ENCODE measurements around the gene UBR2. TPM values are rescaled to one million over a fixed set of nuclear protein-coding genes. Genes with fewer than 3 reads are reported as not detected.
"Not testable (repeated sequence)": the region's sequence is repeated elsewhere in the genome, so short reads cannot be mapped to it uniquely, and the experiment has no call there.

Gene UBR2
- total RNA-seq, 5 donors from 2014 or later (not counting 1 experiment from before 2014, with no cell fraction given) = 41.1 to 47.6 (median 44.8) TPM

DNA sequence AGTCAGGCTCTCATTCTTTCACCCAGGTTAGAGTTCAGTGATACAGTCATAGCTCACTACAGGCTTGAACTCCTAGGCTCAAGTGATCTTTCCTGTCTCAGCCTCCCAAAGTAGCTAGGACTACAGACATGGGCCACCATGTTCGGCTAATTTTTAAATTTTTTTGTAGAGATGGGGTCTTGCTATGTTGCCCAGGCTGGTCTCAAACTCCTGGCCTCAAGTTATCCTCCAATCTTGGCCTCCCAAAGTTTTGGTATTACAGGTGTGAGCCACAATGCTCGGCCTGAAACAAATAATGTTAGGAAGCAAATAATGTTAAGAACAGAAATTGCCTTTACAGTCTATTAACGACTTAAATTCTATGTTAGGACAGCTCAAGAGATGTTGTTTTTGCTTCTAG is 1.8 kb upstream of the UBR2 start:
- POLR2A ChIA-PET = no interaction called here
- CTCF ChIA-PET = interaction anchor here in 1 of 2 donors (3.6 kb wide), 1 partner anchor 14 kb away, joined by 21 read pairs; no protein-coding TSS in a partner anchor
- ATAC-seq (replicated peaks in 1 of 4) (no peak), DNase-seq (no peak)
- WGBS (ENCODE audit: insufficient coverage) = no CpG with 5 or more reads among the region's 3 CpGs
- H3K27ac Mint-ChIP-seq = no peak overlapping the region
- no peak overlapping the region for H3K4me3 Mint-ChIP-seq
- H3K36me3 ChIP-seq (ENCODE audit: control insufficient read depth in 2 of 2, extremely low read depth in 1 of 2, insufficient read depth in 1 of 2, low read length in 1 of 2) = no peaks in the 10 kb centered on the region
- H3K36me3 Mint-ChIP-seq = peaks cover 4% of the 10 kb centered on the region
- H3K4me1 ChIP-seq (ENCODE audit: control insufficient read depth in 1 of 2, extremely low read depth in 1 of 2, insufficient read depth in 2 of 2, low read length in 2 of 2) = peaks cover 15 to 16% of the 10 kb centered on the region in 2 experiments
- H3K9me3 ChIP-seq = no peaks in the 10 kb centered on the region
- H3K27ac ChIP-seq (ENCODE audit: low read length) = no peak overlapping the region
- peaks cover 0 to 3% of the 10 kb centered on the region in 2 donors for H3K27me3 Mint-ChIP-seq
- H3K4me1 Mint-ChIP-seq = peaks cover 22 to 34% (median 27%) of the 10 kb centered on the region in 3 donors
- no peaks in the 10 kb centered on the region for H3K9me3 Mint-ChIP-seq
- no peaks in the 10 kb centered on the region for H3K27me3 ChIP-seq (replicated peaks in 1 of 2; ENCODE audit: control insufficient read depth in 2 of 2, extremely low read depth in 1 of 2, insufficient read depth in 2 of 2, low read length in 1 of 2)
- H3K4me3 ChIP-seq (ENCODE audit: control insufficient read depth in 1 of 2, extremely low read depth in 1 of 2, low read length in 1 of 2) = no peak overlapping the region

- WGBS (ENCODE audit: insufficient coverage) = 86% methylated on average over 4 of the region's 6 CpGs
- Histone ChIP-seq H3K27me3 (replicated peaks in 1 of 2; ENCODE audit: control insufficient read depth in 2 of 2, extremely low read depth in 1 of 2, insufficient read depth in 2 of 2, low read length in 1 of 2) (no peaks in the 10 kb centered on the region), H3K4me3 (ENCODE audit: control insufficient read depth in 1 of 2, extremely low read depth in 1 of 2, low read length in 1 of 2) (no peak overlapping the region), H3K9me3 (no peaks in the 10 kb centered on the region), H3K4me1 (ENCODE audit: control insufficient read depth in 1 of 2, extremely low read depth in 1 of 2, insufficient read depth in 2 of 2, low read length in 2 of 2) (peaks cover 15 to 23% of the 10 kb centered on the region in 2 experiments), H3K27ac (ENCODE audit: low read length) (no peak overlapping the region), H3K36me3 (ENCODE audit: control insufficient read depth in 2 of 2, extremely low read depth in 1 of 2, insufficient read depth in 1 of 2, low read length in 1 of 2) (no peaks in the 10 kb centered on the region)
- H3K27ac Mint-ChIP-seq = peak overlapping the region in 1 of 2 donors; percentile 90
- CTCF ChIA-PET = interaction anchor here (0.6 to 3.6 kb wide), 5 partner anchors 15 to 776 kb away, joined by 3 to 21 read pairs (median 4); no protein-coding TSS in a partner anchor
- H3K36me3 Mint-ChIP-seq = peaks cover 4% of the 10 kb centered on the region
- no peaks in the 10 kb centered on the region for H3K9me3 Mint-ChIP-seq
- peaks cover 0 to 3% of the 10 kb centered on the region in 2 donors for H3K27me3 Mint-ChIP-seq
- no peak for ATAC-seq (replicated peaks in 1 of 4)
- H3K4me3 Mint-ChIP-seq = peak overlapping the region in 2 of 3 donors; percentile 96 to 99
- POLR2A ChIA-PET = no interaction called here
- no peak for DNase-seq
- peaks cover 28 to 39% (median 31%) of the 10 kb centered on the region in 3 donors for H3K4me1 Mint-ChIP-seq
These were observed 932 bp upstream of the UBR2 start for GRCh38 chr6:42562788-42563405.

GRCh38 chr6:42564506-42564825 is 637 bp downstream of the UBR2 start:
- Mint-ChIP-seq H3K36me3 (peaks cover 9% of the 10 kb centered on the region), H3K4me1 (peaks cover 40 to 48% (median 44%) of the 10 kb centered on the region in 3 donors), H3K27ac (peak overlapping the region; percentile 90 to 93), H3K9me3 (no peaks in the 10 kb centered on the region), H3K4me3 (peak overlapping the region; percentile 93 to 99 (median 96)), H3K27me3 (peaks cover 0 to 3% of the 10 kb centered on the region in 2 donors)
- Histone ChIP-seq H3K4me1 (ENCODE audit: control insufficient read depth in 1 of 2, extremely low read depth in 1 of 2, insufficient read depth in 2 of 2, low read length in 2 of 2) (peaks cover 19 to 26% of the 10 kb centered on the region in 2 experiments), H3K4me3 (ENCODE audit: control insufficient read depth in 1 of 2, extremely low read depth in 1 of 2, low read length in 1 of 2) (peak overlapping the region; percentile 94 to 100), H3K9me3 (no peaks in the 10 kb centered on the region), H3K27ac (ENCODE audit: low read length) (peak overlapping the region; percentile 93), H3K36me3 (ENCODE audit: control insufficient read depth in 2 of 2, extremely low read depth in 1 of 2, insufficient read depth in 1 of 2, low read length in 1 of 2) (no peaks in the 10 kb centered on the region), H3K27me3 (replicated peaks in 1 of 2; ENCODE audit: control insufficient read depth in 2 of 2, extremely low read depth in 1 of 2, insufficient read depth in 2 of 2, low read length in 1 of 2) (no peaks in the 10 kb centered on the region)
- DNase-seq (peak in 1 of 35 experiments; percentile 57), ATAC-seq (replicated peaks in 1 of 4) (peak; percentile 21 to 32 (median 30))
- ChIA-PET CTCF (interaction anchor here (0.5 to 3.6 kb wide), 10 partner anchors 8 to 778 kb away, joined by 3 to 21 read pairs (median 3); no protein-coding TSS in a partner anchor), POLR2A (interaction anchor here in 1 of 2 donors (0.5 to 0.9 kb wide), 3 partner anchors 136 to 452 kb away, joined by 3 to 4 read pairs (median 4); no protein-coding TSS in a partner anchor)
- WGBS (ENCODE audit: insufficient coverage) = 0% methylated on average over 6 of the region's 11 CpGs

DNA sequence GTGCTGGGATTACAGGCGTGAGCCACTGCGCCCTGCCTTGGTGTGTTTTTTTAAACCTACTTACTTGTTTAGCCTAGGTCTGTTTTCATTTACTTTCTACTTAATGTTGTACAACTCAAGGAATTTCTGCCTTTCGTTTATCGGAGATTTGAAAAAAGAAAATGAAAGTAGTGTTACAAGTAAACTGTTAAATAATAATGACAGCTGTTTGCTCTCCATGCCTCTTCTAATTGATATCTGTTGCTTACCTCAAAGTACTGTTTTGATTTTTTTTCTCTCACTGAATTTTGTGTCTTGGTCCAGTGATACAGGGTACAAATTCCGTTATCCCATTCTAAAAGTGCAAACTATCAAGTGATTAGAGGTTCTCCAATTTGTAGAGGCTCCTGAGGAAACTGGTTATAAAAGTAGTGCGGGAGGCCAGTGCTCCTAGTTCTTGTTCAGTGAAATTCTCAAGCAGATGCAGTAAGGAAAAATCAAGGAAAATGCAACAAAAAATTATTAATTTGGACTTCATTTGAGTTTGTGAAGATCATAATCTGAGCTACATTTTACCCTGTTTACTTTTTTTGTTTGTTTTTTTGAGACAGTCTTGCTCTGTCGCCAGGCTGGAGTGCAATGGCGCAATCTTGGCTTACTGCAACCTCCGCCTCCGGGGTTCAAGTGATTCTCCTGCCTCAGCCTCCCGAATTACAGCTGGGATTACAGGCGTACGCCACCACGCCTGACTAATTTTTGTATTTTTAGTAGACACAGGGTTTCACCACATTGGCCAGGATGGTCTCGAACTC is 2.2 kb downstream of the UBR2 start:
- ATAC-seq (replicated peaks in 1 of 4) = no peak
- peak overlapping the region; percentile 93 to 99 (median 96) for H3K4me3 Mint-ChIP-seq
- no peaks in the 10 kb centered on the region for H3K9me3 Mint-ChIP-seq
- H3K4me1 Mint-ChIP-seq = peaks cover 47 to 57% (median 53%) of the 10 kb centered on the region in 3 donors
- H3K4me1 ChIP-seq (ENCODE audit: control insufficient read depth in 1 of 2, extremely low read depth in 1 of 2, insufficient read depth in 2 of 2, low read length in 2 of 2) = peaks cover 22 to 31% of the 10 kb centered on the region in 2 experiments
- H3K9me3 ChIP-seq = no peaks in the 10 kb centered on the region
- peak overlapping the region; percentile 90 to 93 for H3K27ac Mint-ChIP-seq
- peak in 1 of 35 experiments; percentile 24 for DNase-seq
- no peaks in the 10 kb centered on the region for H3K36me3 ChIP-seq (ENCODE audit: control insufficient read depth in 2 of 2, extremely low read depth in 1 of 2, insufficient read depth in 1 of 2, low read length in 1 of 2)
- peaks cover 9% of the 10 kb centered on the region for H3K36me3 Mint-ChIP-seq
- POLR2A ChIA-PET = interaction anchor here (0.6 to 0.7 kb wide), 2 partner anchors 45 to 107 kb away, joined by 3 read pairs; no protein-coding TSS in a partner anchor
- WGBS (ENCODE audit: insufficient coverage) = 100% methylated on average over 1 of the region's 15 CpGs
- H3K27me3 ChIP-seq (replicated peaks in 1 of 2; ENCODE audit: control insufficient read depth in 2 of 2, extremely low read depth in 1 of 2, insufficient read depth in 2 of 2, low read length in 1 of 2) = no peaks in the 10 kb centered on the region
- peak overlapping the region; percentile 94 to 100 for H3K4me3 ChIP-seq (ENCODE audit: control insufficient read depth in 1 of 2, extremely low read depth in 1 of 2, low read length in 1 of 2)
- CTCF ChIA-PET = interaction anchor here in 1 of 2 donors (0.6 to 1.2 kb wide), 3 partner anchors 18 to 1821 kb away, joined by 3 to 5 read pairs (median 3); no protein-coding TSS in a partner anchor
- H3K27ac ChIP-seq (ENCODE audit: low read length) = peak overlapping the region; percentile 93
- H3K27me3 Mint-ChIP-seq = peaks cover 0 to under 1% of the 10 kb centered on the region in 2 donors

DNA sequence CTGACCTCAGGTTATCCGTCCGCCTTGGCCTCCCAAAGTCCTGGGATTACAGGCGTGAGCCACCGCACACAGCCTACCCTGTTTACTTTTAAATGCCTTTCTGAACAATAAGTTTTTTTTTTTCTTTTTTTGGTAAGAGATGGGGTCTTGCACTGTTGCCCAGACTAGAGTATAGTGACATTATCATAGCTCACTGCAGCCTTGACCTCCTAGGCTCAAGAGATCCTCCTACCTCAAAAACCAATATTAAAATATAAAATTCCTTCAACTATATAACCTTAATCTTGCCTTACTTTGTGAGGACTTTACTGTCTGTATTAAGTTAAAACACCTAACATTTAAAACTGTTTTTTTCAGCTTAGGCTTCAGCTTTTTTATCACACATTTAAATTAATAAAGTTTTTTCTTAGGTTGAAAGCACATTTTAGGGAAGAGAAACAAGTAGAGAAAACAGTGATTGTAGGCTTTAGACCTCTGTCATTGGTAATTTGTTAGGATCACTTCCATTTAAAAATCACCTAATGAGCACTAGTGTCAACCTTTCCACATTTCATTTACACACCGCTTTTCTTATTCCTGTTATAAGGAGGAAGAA is 2.9 kb downstream of the UBR2 start:
- Histone ChIP-seq H3K36me3 (ENCODE audit: control insufficient read depth in 2 of 2, extremely low read depth in 1 of 2, insufficient read depth in 1 of 2, low read length in 1 of 2) (no peaks in the 10 kb centered on the region), H3K27me3 (replicated peaks in 1 of 2; ENCODE audit: control insufficient read depth in 2 of 2, extremely low read depth in 1 of 2, insufficient read depth in 2 of 2, low read length in 1 of 2) (no peaks in the 10 kb centered on the region), H3K27ac (ENCODE audit: low read length) (no peak overlapping the region), H3K9me3 (no peaks in the 10 kb centered on the region), H3K4me1 (ENCODE audit: control insufficient read depth in 1 of 2, extremely low read depth in 1 of 2, insufficient read depth in 2 of 2, low read length in 2 of 2) (peaks cover 22 to 35% of the 10 kb centered on the region in 2 experiments), H3K4me3 (ENCODE audit: control insufficient read depth in 1 of 2, extremely low read depth in 1 of 2, low read length in 1 of 2) (no peak overlapping the region)
- ChIA-PET POLR2A (interaction anchor here (0.6 to 0.7 kb wide), 2 partner anchors 44 to 108 kb away, joined by 3 read pairs; no protein-coding TSS in a partner anchor), CTCF (interaction anchor here (0.6 to 1.2 kb wide), 2 partner anchors 19 to 146 kb away, joined by 3 to 5 read pairs; no protein-coding TSS in a partner anchor)
- H3K27ac Mint-ChIP-seq = peak overlapping the region; percentile 25 to 66
- DNase-seq = no peak
- H3K27me3 Mint-ChIP-seq = no peaks in the 10 kb centered on the region
- ATAC-seq (replicated peaks in 1 of 4) = no peak
- H3K9me3 Mint-ChIP-seq = no peaks in the 10 kb centered on the region
- H3K4me1 Mint-ChIP-seq = peaks cover 52 to 60% (median 58%) of the 10 kb centered on the region in 3 donors
- H3K36me3 Mint-ChIP-seq = peaks cover 9% of the 10 kb centered on the region
- WGBS (ENCODE audit: insufficient coverage) = no CpG with 5 or more reads among the region's 5 CpGs
- peak overlapping the region; percentile 93 to 99 (median 96) for H3K4me3 Mint-ChIP-seq

DNA sequence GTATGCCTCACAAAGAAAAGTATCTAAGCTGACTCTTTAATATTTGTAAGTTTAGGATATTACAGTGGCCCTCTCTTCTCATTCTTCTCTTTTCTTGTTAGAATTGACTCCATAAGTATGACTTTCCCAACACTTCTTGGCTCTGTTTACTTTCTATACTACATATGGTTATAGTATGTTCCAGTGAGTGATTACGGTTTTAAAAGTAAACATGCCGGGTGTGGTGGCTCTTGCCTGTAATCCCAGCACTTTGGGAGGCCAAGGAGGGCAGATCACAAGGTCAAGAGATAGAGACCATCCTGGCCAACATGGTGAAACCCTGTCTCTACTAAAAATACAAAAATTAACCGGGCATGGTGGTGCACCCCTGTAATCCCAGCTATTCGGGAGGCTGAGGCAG is 3.4 kb downstream of the UBR2 start:
- H3K27ac ChIP-seq (ENCODE audit: low read length) = not testable (repeated sequence)
- WGBS (ENCODE audit: insufficient coverage) = 83% methylated on average over 1 of the region's 4 CpGs
- peaks cover 57 to 64% (median 63%) of the 10 kb centered on the region in 3 donors for H3K4me1 Mint-ChIP-seq

More for the DNA sequence above, 3.4 kb downstream of the UBR2 start:
- H3K9me3 ChIP-seq; H3K27me3 Mint-ChIP-seq; ATAC-seq (replicated peaks in 1 of 4); H3K9me3 Mint-ChIP-seq; DNase-seq; H3K36me3 Mint-ChIP-seq; H3K36me3 ChIP-seq (ENCODE audit: control insufficient read depth in 2 of 2, extremely low read depth in 1 of 2, insufficient read depth in 1 of 2, low read length in 1 of 2); H3K4me3 ChIP-seq (ENCODE audit: control insufficient read depth in 1 of 2, extremely low read depth in 1 of 2, low read length in 1 of 2); POLR2A ChIA-PET; H3K27me3 ChIP-seq (replicated peaks in 1 of 2; ENCODE audit: control insufficient read depth in 2 of 2, extremely low read depth in 1 of 2, insufficient read depth in 2 of 2, low read length in 1 of 2): not testable (repeated sequence)
- peak overlapping the region; percentile 25 to 66 for H3K27ac Mint-ChIP-seq
- CTCF ChIA-PET = interaction anchor here in 1 of 2 donors (0.6 kb wide), 1 partner anchor 146 kb away, joined by 3 read pairs; no protein-coding TSS in a partner anchor
- peak overlapping the region; percentile 29 to 99 (median 96) for H3K4me3 Mint-ChIP-seq
- peaks cover 25 to 35% of the 10 kb centered on the region in 2 experiments for H3K4me1 ChIP-seq (ENCODE audit: control insufficient read depth in 1 of 2, extremely low read depth in 1 of 2, insufficient read depth in 2 of 2, low read length in 2 of 2)
